ENCODE results near the gene VWA3B.
"Not testable (repeated sequence)": the region's sequence is repeated elsewhere in the genome, so short reads cannot be mapped to it uniquely, and the experiment has no call there.

VWA3B gene

DNA sequence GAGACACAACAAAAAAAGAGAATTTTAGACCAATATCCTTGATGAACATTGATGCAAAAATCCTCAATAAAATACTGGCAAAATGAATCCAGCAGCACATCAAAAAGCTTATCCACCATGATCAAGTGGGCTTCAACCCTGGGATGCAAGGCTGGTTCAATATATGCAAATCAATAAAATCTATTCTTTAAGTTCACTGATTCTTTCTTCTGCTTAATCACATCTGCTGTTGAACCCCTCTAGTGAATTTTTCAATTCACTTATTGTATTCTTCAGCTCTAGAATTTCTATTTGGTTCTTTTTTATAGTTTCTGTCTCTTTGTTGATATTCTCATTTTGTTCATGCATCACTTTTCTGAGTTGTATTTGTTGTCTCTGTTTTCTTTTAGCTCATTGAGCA is 181.3 kb downstream of the VWA3B start:
- not testable (repeated sequence) for DNase-seq

DNA sequence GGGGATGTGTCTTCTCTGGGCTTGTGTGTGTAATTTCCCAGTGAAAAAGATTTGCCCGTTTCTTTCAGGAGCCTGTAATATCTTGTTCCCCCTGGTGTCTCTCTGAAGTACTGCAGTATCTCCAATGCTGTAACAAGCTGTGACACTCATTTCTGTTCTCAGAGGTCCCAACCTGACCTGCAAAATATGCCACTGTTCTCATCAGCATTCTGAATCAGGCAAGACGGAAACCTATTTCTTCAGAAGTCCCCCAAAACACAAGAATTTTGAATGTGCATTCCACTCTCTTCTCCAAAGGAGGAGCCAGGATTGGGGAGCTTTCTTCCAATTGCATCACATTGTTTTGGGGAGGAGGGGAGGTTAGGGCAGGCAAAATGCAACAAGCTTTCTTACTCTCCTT is 182.3 kb downstream of the VWA3B start:
- no peak for DNase-seq

DNA sequence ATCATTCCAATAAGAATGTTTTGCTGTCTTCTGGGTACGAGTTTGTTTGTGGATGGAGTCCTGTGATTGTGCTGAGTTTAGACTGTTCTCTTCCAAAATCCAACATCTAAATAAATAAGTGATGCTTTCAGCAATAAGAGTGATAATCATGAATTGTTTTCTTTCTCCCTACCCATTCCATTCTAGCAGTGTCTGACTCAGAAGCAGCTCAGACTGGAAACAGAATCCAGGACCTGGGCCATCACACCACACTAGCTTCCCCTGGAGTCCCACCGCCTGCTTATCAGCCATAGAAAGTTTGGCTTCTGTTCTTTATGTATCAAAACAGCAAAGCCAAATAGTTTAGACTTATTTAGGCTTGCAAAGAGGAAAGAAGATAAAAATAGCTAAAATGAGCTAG is 182.9 kb downstream of the VWA3B start:
- no peak for DNase-seq

DNA sequence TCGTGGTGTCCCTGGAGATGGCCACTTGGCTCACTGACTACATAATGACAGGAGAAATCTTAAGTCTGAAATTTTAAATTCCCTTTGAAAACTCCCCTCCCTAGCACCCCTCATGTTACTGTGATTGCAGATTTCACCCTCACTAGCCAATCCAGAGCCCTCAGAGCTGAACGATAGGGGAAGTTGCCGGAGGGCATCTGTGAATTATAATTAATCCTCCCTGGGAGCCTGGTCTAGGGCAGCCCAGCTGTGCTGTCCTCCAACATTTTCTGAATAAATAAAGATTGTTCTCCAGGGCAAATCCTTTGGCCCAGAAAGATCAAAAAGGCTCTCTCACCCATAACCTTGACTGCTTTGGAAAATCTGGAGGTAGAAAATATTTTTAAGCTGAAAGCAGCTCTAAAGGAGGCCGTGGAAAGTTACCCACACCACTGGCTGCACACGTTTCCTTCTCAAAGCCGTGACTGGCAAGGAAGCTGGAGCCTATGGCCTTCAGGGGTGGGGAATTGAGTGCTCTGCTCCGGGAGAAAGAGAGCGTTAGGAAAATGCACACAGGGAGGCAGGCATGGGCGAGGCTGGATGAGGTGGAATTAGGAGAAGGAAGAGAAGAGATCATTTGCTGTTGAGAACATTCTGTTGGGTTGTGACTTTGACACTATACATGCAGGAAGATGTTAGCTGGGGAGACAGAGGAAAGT is 190.3 kb downstream of the VWA3B start:
- DNase-seq, result no peak

DNA sequence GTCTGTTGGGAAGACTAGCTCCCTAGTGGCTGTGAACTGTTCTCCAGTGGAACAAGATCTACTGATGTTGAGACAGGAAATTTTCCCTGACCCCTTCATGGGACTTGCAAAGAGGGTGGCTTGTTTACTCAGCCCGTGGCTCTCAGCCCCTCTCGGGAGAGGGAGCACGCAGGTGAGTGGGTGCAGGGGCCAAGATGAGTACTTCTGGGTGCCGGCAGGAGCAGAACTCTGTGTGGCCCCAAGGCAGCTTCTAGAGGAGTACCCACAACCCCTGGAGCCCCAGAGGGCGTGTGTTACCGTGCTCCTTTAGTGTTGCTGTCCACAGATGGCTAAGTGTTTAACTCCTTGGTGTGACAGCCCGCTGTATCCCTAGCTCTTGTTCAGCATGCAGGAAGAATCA is 191.1 kb downstream of the VWA3B start:
- no peak for DNase-seq

DNA sequence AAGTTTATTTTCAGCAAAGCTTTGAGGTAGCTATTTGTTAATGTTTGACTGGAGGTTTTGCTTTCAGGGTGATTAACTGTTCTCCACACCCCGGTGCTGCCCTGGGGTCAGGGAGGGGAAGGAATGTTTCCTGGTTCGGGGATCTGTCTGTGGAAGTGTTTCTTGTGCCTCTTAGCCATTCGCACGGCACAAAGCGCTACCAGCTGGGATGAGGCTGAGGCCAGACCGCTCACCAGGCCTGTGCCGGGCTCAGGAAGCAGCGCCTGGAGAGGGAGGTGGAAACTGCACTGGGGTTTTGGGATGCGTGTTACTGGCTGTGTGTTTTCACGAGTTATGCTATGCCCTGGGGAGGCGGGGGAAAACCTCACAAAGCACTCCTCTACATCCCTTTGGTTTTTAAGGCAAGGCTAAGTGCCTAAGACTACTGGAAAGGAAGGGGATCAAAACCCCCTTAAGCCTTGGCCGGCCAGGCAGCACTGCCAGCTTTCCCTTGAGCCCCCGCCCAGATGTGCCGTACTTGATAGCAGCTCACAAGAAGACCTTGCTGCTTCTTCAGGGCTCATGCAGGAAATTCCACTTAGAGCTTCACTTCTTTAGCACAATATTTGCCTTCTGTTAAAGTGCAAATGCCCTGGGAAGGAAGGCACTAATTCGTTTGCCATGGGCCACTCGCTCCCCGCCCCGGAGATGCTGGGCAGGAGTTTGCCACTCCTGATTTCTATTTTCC is 193.6 kb downstream of the VWA3B start:
- DNase-seq, result no peak

DNA sequence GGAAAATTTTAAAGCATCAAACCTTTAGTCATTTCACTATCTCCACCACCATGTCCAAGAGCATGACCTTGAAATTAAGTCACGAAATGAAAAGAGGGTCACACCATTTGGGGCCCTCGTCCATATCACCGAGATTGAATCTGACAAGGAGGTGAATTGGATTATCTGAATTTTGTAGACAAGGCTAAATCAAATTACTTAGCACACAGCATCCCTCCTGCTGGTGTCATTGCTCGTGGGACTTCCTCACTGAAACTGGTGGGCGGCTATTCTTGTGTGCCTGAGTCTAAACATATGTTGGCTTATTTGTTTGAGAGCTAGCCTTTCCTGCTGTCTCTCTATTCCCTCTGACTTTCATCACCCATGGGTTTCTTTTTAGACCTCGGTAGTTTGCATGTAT is 194.6 kb downstream of the VWA3B start:
- no peak for DNase-seq

DNA sequence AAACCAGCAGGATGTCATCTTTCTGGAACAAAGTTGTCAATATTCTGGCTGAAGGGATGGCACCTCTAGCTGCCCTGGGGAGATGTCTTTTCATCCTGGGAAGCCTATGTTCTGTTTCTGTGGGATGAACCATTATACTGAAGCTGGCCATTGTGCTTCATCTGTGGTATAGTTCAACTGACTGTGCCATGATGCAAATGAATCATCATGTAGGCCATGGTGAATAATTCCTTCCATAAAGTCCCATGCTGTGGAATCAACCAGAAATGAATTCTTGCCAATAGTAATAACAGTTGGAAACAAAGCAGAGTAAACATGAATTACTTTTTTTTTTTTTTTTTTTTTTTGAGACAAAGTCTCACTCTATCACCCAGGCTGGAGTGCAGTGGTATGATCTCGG is 195.1 kb downstream of the VWA3B start:
- no peak for DNase-seq

DNA sequence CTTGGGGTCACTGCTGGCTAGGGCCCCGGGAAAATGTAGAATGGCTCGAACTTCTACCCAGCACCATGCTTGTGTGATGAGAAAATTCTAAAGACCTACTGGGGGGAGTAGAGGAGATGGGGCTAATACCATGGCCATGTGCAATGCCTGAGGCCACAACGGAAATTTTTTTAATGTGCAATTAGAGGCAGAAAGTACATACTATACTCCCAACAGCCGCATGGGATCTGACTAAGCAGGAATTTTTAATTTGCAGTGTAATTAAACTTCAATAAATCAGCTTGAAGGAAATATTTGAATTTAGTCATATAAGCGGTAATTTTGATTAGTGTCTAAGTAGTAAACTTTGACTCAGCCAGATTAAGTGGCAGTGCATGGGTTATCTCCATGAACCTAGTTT is 206.1 kb downstream of the VWA3B start:
- DNase-seq, result no peak

DNA sequence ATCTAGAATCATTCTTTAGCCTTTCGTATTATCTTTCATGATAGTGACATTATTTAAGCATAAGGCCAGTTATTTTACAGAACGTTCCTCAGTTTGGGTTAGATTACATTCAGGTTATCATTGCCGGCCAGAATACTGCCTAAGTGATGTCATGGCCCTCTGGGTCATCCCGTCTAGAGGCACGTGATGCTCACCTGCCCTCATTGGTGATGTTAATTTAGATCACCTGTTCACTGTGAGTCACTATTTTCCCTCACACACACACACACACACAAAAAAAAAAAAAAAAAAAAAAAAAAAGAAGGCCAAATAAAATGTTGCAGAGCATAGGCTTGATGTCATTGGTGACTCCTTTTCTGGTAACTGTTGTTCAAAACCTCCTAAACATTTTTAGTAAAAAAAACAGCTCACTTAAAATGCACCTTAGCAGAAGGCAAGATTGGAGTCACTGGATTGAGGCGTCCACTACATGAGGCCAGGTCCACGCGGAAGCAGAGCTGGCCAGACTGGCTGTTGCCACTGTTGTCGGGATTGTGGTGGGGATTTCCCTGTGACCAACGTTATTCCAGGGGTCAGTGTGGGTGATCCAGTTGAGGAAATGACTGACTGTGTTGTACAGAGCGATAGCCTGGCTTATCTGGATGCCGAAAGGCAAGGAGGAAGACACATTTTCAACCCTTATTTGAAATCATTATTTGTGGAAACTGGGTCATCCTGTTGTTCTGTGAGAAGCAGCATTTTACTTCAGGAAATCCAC is 207.1 kb downstream of the VWA3B start:
- no peak for DNase-seq

DNA sequence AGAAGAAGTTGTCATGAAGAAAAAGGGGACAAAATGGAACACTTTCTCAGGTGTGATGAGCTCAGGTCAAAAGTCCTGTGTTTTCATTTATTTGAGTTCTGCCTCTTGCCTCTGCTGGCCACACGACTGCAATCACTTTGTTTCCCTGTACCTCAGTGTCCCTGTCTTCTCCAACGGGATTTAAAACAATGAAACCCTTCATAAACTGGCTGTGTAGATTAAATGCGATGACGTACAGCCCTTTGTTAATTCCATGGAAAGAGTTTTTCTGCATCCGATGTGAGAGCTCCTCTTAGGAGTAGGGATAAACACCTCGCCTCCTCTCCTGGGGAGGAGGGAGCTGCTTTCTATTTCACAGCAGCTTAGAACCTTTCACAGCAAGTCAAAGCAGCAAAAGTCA is 207.7 kb downstream of the VWA3B start:
- DNase-seq, result no peak

DNA sequence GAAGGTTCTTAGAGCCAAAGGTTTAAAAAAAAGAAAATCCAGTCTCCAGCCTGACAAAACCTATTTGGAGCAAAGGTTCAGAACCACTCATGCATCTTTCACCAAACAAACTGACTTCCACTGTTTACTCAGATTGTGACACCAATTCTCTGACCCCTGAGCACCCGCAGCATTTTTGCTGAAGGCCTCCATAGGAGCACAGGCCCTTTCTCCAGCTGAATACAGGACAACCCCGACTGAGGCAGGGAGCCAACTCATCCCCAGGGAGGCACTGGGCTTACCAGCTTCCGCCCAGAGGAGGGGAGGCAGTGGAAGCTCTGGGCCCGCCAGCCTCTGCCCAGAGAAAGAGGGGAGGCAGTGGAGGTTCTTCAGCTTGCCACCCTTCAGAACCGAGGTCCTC is 208.3 kb downstream of the VWA3B start:
- DNase-seq, result no peak

DNA sequence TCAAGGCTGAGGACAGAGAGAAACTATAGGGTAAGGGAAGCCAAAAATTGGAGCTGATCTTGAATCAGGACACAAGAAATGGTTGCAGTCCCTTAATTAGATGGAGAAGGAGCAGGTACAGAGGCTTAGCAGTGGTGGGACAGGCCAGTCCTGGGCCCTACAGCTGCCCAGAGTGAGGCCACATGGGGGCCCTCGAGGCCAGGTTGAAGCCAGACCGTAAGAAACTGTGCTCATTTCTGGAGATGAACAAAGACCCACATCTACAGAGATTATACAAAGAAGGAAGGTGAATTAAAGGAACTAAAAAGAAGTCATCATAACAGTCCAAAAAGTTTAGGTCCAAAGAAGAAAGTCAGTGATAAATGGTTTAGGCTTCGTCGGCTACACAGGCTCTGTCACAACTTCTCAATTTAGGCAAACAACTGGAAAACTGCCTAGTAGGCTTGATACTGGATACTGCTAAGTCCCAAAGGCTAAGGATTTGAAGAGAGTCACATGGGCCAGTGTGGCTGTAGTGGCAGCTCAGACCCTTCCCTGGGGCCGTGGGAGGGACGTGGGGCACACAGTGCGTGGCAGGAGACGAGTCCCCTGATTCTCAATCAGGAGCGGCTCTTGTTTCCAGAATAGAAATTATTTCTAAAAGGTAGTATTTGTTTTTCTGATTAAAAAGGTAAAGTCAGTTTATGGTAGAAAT is 208.9 kb downstream of the VWA3B start:
- no peak for DNase-seq

DNA sequence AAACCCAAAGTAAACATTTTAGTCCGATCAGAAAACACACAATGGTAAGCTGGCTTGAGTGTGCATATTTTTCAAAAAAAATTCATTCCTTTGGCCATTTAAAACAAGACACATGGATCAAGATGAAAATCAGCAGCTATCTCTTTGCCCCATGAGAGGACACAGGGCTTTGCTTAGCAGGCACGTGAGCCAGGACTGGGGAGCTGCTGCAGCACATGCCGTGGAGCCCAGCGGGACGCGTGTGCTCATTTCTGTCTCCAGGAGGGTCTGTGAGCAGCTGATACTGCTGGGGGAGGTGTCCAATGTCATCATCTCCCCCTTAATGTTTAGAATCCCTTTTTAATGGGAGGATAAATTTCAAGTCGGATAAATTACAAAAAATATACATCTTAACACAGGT is 209.5 kb downstream of the VWA3B start:
- DNase-seq, result no peak

DNA sequence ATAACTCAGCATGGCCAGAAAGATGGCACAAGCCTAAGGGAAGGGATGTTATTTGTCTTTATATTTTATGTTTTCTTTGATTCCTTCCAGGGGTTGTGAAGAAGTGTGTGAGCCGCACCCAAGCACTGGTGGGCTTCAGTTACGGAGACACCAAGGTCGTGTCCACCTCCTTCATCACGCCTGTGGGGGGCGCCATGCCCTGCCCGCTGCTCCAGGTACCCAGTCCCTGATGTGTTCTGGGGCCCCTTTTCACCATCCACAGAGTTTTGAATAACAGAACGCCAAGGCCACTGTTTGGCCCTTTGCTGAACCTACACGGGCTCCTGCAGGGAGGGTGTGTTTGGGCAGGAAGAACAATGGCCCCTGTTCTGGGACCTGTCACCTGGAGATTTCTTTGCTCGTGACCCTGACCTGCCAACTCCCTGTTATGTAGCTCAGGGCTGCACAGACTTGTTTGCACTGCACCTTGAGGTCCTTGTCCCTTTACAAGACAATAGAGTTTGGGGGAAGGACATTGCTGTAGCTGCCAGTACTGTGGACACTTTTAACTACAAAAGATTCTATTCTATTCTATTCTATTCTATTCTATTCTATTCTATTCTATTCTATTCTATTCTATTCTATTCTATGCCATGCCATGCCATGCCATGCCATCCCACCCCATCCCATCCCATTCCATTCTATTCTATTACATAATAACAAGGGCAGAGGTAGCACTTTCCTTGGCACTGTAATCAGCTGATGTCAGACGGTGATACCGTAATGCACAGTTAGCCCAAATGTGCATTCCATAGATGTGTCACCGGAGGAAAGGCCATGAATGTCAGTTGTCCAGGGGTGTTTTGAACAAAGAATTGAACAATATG is 211.1 kb downstream of the VWA3B start:
- DNase-seq, result no peak

DNA sequence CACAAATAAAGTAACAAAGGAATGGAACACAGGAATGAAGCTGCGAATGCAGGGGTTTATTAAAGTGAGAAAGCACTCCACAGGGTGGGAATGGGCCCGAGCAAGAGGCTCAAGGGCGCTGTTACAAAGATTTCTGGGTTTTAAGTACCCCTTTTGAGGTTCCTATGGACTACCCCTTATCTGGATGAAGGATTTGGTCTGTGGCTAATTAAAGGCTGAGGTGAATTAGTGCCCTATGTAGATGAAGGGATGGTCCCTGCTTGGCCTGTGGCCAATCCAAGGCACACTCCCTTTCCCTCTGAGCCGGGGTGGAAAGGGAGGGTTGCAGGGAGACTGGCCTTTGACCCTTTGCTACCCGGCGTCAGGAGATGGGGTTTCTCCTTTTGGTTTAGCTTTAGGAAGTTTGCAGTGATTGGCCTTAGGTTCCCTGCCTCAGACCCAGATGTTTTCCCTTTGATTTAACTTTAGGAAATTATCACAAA is 211.8 kb downstream of the VWA3B start:
- no peak for DNase-seq

DNA sequence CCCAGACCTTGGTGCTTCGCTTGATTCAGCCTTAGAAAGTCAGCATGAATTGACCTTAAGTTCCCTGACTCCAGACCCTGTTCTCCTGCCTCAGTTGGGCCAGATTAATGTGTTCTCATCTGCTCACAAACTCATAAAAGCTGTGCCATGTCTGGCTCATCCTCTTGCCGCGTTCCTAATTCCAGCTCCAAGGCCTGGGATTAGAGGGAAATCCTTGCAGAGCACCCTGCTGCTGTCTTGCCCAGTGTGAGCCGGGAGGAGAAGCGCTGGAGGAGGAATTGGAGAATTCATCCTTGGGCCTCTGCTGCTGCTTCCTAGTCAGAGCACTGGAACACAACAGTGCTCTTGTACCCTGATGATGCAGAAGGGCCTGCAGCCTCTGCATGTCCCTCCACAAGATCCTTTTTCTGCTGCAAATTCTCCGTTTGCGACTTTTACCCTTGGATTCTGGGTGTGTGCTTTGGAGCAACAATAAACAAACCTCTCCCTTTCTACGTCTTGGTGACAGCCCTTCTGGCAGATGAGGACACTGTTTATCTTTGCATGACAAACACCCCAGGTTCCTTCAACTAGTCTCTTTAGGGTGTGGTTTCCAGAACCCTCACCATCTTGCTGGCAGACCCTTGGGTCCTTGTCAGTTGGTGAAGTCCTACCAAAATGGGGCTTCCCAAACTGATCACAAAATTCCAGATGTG is 212.4 kb downstream of the VWA3B start:
- DNase-seq, result no peak

DNA sequence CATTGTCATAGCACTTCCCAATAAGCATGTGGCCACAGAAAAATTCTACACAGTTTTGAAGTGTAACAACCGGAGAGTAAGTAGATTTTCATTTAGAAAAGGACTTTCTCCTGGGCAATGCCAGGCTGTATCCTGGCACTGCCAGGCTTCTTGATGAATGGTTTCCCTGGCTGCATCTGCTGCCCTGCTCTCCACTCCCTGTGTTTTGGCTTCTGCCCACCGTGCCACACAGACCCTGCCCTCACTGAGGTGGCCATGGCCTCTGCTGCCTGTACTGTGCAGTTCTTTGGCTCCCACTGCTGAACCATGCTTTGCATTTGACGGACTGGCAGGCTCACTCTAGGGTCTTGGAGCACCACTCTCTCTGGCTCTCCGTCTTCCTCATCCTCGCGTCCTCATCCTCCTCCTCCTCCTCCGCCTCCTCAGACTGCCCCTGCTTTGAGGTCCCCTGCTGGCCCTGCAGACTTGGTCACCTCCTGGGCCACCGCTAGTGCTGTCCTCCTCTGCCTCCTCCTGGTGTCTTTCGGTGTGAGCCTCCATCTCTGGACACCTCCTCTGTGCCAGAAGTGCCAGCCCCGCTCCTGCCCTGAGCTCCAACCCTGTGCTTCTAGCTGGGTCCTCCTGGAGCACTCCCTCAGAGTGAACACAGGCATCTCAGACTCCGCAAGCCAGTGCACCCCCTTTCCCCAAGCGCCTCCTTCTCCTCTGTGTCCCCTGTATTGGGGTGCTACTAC is 213.3 kb downstream of the VWA3B start:
- DNase-seq, result no peak

DNA sequence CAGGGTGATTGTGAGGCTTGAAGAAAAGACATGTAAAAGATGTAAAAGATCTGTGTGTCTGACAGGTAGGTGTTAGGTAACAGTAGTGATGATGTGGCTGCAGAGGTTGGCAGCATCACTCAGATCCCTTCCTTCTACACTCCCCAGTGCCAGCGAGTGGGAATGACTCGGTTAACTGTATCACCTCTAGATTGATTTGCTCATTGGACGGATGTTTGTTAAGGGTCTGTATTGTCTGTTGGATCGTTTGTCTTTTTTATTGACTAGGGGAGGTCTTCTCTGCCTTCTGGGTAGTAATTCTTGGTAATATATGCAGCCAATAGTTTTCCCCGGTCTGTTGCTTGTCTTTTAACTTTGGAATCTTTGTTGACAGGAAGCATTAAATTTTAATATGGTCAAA is 214.5 kb downstream of the VWA3B start:
- DNase-seq, result no peak

DNA sequence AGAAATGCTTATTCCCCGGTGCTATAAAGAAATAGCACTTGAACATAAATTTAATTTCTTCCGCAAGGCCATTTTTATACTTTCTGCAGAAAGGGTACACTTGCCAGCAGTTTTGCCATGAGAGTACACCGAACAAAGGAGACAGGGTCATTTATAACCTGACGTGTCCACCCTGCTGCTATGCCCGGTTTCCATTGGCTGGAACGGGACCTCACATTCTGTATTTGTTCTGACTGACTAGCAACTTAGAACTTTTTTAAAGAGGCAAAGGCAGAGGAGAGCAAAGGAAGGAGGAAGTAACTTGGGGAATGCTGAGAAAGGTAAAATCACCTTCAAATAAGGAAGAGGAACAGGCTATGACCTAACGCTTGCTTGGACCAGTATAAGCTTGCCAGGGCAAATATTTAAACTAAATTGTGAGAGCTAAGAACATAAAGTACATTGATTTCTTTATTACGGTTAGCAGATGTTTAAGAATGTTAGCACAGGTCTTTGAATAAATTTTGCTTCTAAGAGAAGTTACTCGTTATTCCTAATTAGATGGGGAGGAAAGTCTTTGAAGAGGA is 220.2 kb downstream of the VWA3B start:
- DNase-seq, result not testable (repeated sequence)

DNA sequence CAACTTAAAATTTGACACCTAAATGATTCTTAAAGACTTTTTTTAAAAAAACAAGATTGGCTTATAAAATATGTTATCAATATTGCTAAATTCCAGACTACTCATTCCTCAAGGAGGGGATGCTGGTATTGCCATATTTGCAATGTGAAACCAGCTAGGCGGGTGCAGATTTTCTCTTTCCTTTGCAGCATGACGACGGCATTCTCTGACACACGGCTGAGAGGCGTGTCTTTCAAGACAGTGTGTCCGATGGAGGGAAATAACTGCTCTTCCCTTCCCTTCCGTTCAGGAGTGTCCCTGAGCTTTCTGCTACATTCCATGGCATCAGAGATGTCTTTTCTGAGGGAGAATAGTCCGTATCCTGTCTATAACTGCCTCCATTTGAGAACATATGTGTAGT is 221.1 kb downstream of the VWA3B start:
- no peak for DNase-seq
